HepG2 (cell line): ENCODE results near the gene TBX6. TPM values are rescaled to one million over a fixed set of nuclear protein-coding genes. Genes with fewer than 3 reads are reported as not detected.

Source experiments
- AGO2 ChIP-seq: fragments of 200-400 bp; formaldehyde crosslinking; optimal IDR thresholded peaks from 2 replicates; pipeline ENCODE3; 2017; ENCODE audit warnings: mild to moderate bottlenecking, low read depth, low read length, moderate library complexity
- BRCA1 ChIP-seq: sonication (generic); formaldehyde crosslinking; IDR thresholded peaks from 2 replicates; pipeline ENCODE4 v1.4.0; 2020; ENCODE audit warnings: missing genetic modification reagents
- FOSL2 ChIP-seq: sonication (generic); formaldehyde crosslinking; IDR thresholded peaks from 2 replicates; pipeline ENCODE4 v1.4.0; 2020; ENCODE audit warnings: missing genetic modification reagents
- FOXO1 ChIP-seq: sonication (generic); formaldehyde crosslinking; IDR thresholded peaks from 2 replicates; pipeline ENCODE4 v1.4.0; 2020; ENCODE audit warnings: missing genetic modification reagents
- FOXP1 ChIP-seq, 2 experiments: fragments of 450-650 bp in 1 of 2; IDR thresholded peaks; 2 replicates each; pipeline ENCODE4 v1.6.1; 2017 to 2018; ENCODE audit warnings: antibody characterized with exemption in 1 of 2
- GABPB1 ChIP-seq: IDR thresholded peaks from 2 replicates; pipeline ENCODE4 v1.6.1; 2016; ENCODE audit warnings: mild to moderate bottlenecking, missing genetic modification reagents, moderate library complexity, missing compliant biosample characterization
- MIXL1 ChIP-seq: IDR thresholded peaks from 2 replicates; pipeline ENCODE4 v1.6.1; 2016
- RBFOX2 ChIP-seq: fragments of 200-400 bp; formaldehyde crosslinking; IDR thresholded peaks from 2 replicates; pipeline ENCODE4 v1.6.1; 2017; ENCODE audit warnings: low read depth, mild to moderate bottlenecking, low read length
- SP140L ChIP-seq: sonication (generic); formaldehyde crosslinking; IDR thresholded peaks from 2 replicates; pipeline ENCODE4 v1.4.0; 2020; ENCODE audit warnings: missing genetic modification reagents, borderline replicate concordance
- ZC3H13 ChIP-seq: sonication (generic); formaldehyde crosslinking; IDR thresholded peaks from 2 replicates; pipeline ENCODE4 v1.8.1; 2023; ENCODE audit warnings: mild to moderate bottlenecking, missing genetic modification reagents, moderate library complexity
- ZFP82 ChIP-seq: sonication (generic); formaldehyde crosslinking; IDR thresholded peaks from 2 replicates; pipeline ENCODE4 v1.5.1; 2020; ENCODE audit warnings: mild to moderate bottlenecking, missing genetic modification reagents, borderline replicate concordance
- ZNF317 ChIP-seq: sonication (generic); formaldehyde crosslinking; IDR thresholded peaks from 2 replicates; pipeline ENCODE4 v1.5.0; 2020; ENCODE audit warnings: mild to moderate bottlenecking, missing genetic modification reagents
- ZNF614 ChIP-seq: IDR thresholded peaks from 2 replicates; pipeline ENCODE4 v1.6.1; 2018; ENCODE audit warnings: missing biosample characterization, missing genetic modification reagents, inconsistent platforms, borderline replicate concordance
- polyA plus RNA-seq, 8 experiments: library from polyadenylated mRNA; depleted of rRNA in 3 of 8; stranded (reverse) in 7 of 8; unstranded in 1 of 8; fragments of >200 nt; fragmentation: Illumina TruSeq in 4 of 8; extraction: Trizol in 4 of 8; gene quantifications; 2 replicates each; pipeline versions ENCODE4 v1.2.1 to v1.2.3, GENCODE V29; 2011 to 2016; ENCODE audit warnings: low read depth in 4 of 8, missing spikeins in 1 of 8, mixed read lengths in 1 of 8; ENCODE audit not compliant: insufficient read depth in 1 of 8
- total RNA-seq, 5 experiments: library from RNA; depleted of rRNA; stranded (reverse); fragments of >200 nt; fragmentation: Illumina TruSeq; extraction: Trizol; gene quantifications; 2 replicates each; pipeline ENCODE4 v1.2.3, GENCODE V29; 2016; ENCODE audit warnings: low read depth in 1 of 5
- TF ChIP-seq, protein P1 (sequence below): IDR thresholded peaks from 2 replicates; pipeline ENCODE4 v1.6.1; 2016; ENCODE audit warnings: low read depth, missing genetic modification reagents, missing compliant biosample characterization
- TF ChIP-seq, protein P2 (sequence below): IDR thresholded peaks from 2 replicates; pipeline ENCODE4 v1.6.1; 2012; ENCODE audit warnings: low read length, improper control_type of control experiment

The TBX6 gene
- total and polyA plus RNA-seq, 2 of the 13 experiments (the other 11 are each of a cell fraction or from before 2014, with no cell fraction given): 0.24 to 0.42 TPM

DNA sequence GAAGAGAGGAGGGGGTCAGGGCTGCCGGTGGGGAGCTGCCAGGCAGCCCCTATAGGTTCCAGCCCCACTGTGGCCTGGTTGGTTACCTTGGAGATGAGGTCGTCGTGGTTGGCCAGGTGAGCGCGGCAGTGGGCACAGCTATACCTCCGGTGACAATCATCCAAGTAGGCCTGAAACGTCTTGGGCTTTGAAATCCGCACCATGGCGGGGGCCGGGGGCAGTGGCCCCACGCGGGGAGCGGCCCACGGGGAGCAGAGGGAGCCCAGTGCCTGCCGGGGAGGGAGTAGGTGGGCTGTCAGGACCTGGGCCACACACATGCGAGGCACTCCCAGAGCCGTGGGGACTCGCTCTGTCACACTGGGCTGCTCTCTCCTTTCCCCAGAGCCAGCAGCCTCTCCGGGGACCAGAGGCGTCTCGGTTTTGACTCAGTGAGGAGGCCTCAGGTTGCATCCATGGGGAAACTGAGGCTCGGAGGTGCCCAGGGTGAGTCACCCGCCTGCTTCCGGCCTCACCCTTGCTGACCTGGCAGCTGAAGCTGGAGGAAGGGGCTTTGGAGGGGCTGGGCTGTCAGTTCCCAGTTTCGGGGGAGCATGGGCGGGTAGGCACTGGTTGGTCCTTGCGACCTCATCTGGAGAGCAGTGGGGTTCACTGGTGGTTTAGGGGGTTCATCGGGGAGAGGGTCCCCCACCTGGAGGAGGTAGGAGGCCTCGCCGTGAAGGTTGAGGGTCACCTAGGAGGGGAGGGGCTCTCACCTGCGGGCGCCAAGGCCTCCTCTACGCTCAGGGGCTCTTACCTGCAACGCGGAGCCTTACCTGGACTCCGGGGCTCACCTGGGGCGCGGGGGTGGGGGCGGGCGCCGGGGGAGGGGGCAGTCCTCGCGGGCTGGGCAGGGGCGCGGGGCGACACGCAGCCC, 3.7 kb upstream of the TBX6 start (continued):
- TF ChIP-seq GABPB1 (CRISPR knock-in tag) (peak; percentile 15; the same call in 1 of the 2 replicates), SP140L (CRISPR knock-in tag) (no peak), ZNF317 (CRISPR knock-in tag) (no peak), FOSL2 (CRISPR knock-in tag) (peak; percentile 64), ZC3H13 (CRISPR knock-in tag) (0 out of 2 replicates have a peak, but pooled peaks have one; percentile 37), ZFP82 (CRISPR knock-in tag) (0 out of 2 replicates have a peak, but pooled peaks have one; percentile 49), AGO2 (peak; percentile 56), RBFOX2 (0 out of 2 replicates have a peak, but pooled peaks have one; percentile 16), FOXP1 (IDR thresholded peaks at IDR 0.05) (no peak), FOXP1 (CRISPR knock-in tag; IDR thresholded peaks at IDR 0.05) (no peak), ZNF614 (CRISPR knock-in tag) (no peak), MIXL1 (CRISPR knock-in tag) (no peak), BRCA1 (no peak), FOXO1 (no peak)
- TF ChIP-seq, protein P1, sequence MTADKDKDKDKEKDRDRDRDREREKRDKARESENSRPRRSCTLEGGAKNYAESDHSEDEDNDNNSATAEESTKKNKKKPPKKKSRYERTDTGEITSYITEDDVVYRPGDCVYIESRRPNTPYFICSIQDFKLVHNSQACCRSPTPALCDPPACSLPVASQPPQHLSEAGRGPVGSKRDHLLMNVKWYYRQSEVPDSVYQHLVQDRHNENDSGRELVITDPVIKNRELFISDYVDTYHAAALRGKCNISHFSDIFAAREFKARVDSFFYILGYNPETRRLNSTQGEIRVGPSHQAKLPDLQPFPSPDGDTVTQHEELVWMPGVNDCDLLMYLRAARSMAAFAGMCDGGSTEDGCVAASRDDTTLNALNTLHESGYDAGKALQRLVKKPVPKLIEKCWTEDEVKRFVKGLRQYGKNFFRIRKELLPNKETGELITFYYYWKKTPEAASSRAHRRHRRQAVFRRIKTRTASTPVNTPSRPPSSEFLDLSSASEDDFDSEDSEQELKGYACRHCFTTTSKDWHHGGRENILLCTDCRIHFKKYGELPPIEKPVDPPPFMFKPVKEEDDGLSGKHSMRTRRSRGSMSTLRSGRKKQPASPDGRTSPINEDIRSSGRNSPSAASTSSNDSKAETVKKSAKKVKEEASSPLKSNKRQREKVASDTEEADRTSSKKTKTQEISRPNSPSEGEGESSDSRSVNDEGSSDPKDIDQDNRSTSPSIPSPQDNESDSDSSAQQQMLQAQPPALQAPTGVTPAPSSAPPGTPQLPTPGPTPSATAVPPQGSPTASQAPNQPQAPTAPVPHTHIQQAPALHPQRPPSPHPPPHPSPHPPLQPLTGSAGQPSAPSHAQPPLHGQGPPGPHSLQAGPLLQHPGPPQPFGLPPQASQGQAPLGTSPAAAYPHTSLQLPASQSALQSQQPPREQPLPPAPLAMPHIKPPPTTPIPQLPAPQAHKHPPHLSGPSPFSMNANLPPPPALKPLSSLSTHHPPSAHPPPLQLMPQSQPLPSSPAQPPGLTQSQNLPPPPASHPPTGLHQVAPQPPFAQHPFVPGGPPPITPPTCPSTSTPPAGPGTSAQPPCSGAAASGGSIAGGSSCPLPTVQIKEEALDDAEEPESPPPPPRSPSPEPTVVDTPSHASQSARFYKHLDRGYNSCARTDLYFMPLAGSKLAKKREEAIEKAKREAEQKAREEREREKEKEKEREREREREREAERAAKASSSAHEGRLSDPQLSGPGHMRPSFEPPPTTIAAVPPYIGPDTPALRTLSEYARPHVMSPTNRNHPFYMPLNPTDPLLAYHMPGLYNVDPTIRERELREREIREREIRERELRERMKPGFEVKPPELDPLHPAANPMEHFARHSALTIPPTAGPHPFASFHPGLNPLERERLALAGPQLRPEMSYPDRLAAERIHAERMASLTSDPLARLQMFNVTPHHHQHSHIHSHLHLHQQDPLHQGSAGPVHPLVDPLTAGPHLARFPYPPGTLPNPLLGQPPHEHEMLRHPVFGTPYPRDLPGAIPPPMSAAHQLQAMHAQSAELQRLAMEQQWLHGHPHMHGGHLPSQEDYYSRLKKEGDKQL: no peak
- TF ChIP-seq, protein P2, sequence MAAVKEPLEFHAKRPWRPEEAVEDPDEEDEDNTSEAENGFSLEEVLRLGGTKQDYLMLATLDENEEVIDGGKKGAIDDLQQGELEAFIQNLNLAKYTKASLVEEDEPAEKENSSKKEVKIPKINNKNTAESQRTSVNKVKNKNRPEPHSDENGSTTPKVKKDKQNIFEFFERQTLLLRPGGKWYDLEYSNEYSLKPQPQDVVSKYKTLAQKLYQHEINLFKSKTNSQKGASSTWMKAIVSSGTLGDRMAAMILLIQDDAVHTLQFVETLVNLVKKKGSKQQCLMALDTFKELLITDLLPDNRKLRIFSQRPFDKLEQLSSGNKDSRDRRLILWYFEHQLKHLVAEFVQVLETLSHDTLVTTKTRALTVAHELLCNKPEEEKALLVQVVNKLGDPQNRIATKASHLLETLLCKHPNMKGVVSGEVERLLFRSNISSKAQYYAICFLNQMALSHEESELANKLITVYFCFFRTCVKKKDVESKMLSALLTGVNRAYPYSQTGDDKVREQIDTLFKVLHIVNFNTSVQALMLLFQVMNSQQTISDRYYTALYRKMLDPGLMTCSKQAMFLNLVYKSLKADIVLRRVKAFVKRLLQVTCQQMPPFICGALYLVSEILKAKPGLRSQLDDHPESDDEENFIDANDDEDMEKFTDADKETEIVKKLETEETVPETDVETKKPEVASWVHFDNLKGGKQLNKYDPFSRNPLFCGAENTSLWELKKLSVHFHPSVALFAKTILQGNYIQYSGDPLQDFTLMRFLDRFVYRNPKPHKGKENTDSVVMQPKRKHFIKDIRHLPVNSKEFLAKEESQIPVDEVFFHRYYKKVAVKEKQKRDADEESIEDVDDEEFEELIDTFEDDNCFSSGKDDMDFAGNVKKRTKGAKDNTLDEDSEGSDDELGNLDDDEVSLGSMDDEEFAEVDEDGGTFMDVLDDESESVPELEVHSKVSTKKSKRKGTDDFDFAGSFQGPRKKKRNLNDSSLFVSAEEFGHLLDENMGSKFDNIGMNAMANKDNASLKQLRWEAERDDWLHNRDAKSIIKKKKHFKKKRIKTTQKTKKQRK: no peak
